Stimulated activated CD4-positive, alpha-beta T cell treated with anti-CD3 and anti-CD28 coated beads, Interleukin-4, amount 100 ng/mL, for 48 hours (primary cell): Measurements from ENCODE around the gene TMED8.
"Not testable (repeated sequence)": the region's sequence is repeated elsewhere in the genome, so short reads cannot be mapped to it uniquely, and the experiment has no call there.

Experiments
- DNase-seq, 2 donors: peaks; one replicate each; pipeline ENCODE4 v3.0.0-alpha.2; 2020; ENCODE audit warnings: low read depth in 2 of 2

TMED8 gene, protein sequence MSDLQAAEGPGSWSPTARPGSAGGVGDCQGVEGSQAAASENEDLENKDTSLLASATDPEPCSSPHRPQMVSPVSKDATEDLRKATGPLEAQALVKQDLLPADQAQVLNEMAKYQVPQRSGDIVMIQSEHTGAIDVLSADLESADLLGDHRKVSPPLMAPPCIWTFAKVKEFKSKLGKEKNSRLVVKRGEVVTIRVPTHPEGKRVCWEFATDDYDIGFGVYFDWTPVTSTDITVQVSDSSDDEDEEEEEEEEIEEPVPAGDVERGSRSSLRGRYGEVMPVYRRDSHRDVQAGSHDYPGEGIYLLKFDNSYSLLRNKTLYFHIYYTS

DNA sequence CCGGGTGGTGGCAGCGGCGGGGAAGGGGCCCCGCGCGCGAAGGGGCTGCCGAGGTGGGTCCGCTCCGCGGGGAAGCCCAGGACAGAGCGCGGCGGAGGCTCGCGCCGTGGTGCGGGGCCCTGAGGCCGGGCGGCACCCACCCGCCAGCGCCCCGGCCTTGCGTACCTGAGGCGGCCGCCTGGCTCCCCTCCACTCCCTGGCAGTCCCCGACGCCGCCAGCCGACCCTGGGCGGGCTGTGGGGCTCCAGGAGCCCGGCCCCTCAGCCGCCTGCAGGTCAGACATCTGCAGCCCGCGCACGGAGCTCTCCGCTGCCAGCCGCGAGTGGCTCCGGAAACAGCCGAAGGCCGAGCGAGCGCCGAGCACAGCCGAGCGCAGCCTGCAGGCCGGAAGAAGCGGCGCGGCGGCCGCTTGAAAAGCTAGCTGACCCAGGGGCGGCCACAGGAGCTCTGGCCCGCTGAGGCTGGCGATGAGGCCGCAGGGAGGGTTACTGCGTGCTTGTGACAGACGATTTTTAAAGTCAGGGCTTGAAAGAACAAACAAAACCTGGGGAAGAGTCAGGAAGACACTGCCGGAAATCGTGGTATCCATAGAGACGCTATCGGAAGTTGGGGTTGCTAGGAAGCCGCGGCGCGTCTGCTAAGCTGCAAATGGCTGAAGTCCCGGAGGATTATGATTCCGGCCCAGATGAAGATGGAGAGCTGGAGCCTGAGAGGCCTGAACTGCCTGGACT is at the start of gene TMED8, which contains the start of gene SAMD15:
TSS of gene TMED8 (minus strand) at position 324 of the 731 bp plus-strand sequence. CDS start at position 283, 41 bp downstream.
TSS of gene SAMD15 (plus strand) at position 609 of the 731 bp plus-strand sequence. CDS start at position 649, 40 bp downstream.
- DNase-seq: peak; percentile 74 to 80

- no peak for DNase-seq
These were observed 49.5 kb upstream of the TMED8 start for GRCh38 chr14:77426396-77426795.

DNA sequence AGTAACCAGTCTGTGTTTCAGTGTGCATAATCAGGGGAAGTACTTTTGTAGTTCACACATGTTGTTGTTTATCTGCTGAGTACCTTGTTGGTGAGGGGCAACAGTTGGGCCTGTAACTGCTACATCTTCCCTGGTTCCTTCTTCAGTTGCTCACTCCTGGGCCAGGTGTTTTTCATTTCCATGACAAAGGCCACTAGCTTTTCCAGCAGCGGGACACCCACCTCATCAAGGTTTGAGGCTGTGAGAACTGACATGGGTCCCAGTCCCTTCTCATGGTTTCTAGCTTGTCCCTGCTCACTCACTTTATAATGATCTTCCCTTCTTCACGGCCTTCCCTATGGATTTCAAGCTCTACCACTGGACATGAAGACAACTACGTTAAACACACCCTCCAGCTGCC is 48.0 kb upstream of the TMED8 start:
- no peak for DNase-seq

DNA sequence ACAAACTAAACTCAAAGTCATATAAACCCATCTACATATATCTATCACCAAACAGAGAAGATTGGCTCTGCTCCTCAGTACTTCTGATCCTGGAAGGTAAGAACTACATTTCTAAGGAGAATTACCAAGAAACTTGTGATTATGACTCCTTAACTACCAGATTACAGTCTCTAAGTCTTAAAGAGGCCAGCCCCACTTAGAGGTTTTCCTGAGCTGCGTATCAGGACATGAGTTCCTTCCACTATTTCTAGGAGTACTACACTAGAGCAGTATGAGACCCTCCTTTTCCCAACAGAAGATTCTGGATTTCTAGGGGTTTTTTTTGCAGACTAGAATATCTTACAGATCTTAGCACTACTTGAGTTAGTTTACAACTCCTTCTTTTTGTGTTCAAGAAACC is 46.5 kb upstream of the TMED8 start, which contains the start of gene NOXRED1:
TSS of gene NOXRED1 (minus strand) at position 101 of the 400 bp plus-strand sequence. CDS start 634 bp downstream, outside the sequence.
- no peak for DNase-seq

- DNase-seq: no peak
These were observed 44.3 kb upstream of the TMED8 start for GRCh38 chr14:77421201-77421600.

GRCh38 chr14:77416836-77417235 is 39.9 kb upstream of the TMED8 start:
- DNase-seq: no peak

- DNase-seq: not testable (repeated sequence)
These were observed 39.2 kb upstream of the TMED8 start for GRCh38 chr14:77416098-77416497.

- DNase-seq: not testable (repeated sequence)
These were observed 38.6 kb upstream of the TMED8 start for GRCh38 chr14:77415403-77416030.

DNA sequence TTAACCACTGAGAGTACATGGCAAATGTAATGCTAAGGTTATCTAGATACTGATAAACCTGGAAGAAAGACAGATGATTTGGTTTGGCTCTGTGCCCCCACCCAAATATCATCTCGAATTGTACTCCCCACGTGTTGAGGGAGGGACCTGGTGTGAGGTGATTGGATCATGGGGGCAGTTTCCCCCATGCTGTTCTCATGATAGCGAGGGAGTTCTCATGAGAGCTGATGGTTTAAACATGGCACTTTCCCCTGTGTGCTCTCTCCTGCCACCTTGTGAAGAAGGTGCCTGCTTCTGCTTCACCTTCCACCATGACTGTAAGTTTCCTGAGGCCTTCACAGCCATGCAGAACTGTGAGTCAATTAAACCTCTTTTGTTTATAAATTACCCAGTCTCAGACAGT is 32.2 kb upstream of the TMED8 start:
- DNase-seq: no peak

DNA sequence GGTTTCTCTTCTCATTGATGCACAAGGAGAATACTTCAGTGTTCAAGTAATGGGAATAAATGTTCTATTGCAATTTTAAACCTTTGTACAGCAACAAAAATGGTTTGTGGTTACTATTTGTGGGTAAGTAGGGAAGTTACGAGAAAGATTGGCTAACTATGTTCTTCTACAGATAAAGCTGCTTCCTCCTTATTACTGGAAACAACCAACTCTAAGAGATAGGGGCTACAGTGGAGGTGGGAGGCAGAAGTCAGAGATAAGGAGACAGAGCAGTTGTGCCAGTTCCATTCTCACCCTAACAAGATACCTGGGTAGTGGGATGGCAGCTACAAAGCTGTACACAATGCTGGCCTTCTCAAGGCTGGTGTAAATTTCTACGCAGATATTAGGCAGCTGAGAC is 30.3 kb upstream of the TMED8 start:
- no peak for DNase-seq

- DNase-seq: no peak
These were observed 29.8 kb upstream of the TMED8 start for GRCh38 chr14:77406718-77407117.

DNA sequence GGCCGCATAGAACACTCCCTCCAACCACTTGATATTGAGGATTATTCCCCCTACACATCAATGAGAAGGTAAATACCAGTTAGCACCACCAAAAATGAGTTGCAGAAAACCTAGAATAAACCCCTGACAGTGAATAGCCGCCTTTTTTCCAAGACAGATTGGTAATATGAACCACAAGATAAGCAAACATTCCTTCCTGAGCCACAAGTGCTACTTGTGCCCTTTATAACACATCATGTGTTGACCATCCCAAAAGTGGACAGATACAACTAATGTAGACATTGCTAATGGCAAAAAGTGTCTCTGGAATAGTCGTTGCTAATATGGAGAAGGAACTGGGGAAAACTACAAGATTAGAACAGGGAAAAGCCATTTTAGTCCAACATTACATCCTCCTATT is 29.2 kb upstream of the TMED8 start:
- DNase-seq: no peak

- DNase-seq: no peak
These were observed 26.9 kb upstream of the TMED8 start for GRCh38 chr14:77403768-77404167.

GRCh38 chr14:77400216-77400615 is 23.3 kb upstream of the TMED8 start:
- DNase-seq: no peak

- DNase-seq: no peak
These were observed 13.3 kb upstream of the TMED8 start for GRCh38 chr14:77390188-77390587.

DNA sequence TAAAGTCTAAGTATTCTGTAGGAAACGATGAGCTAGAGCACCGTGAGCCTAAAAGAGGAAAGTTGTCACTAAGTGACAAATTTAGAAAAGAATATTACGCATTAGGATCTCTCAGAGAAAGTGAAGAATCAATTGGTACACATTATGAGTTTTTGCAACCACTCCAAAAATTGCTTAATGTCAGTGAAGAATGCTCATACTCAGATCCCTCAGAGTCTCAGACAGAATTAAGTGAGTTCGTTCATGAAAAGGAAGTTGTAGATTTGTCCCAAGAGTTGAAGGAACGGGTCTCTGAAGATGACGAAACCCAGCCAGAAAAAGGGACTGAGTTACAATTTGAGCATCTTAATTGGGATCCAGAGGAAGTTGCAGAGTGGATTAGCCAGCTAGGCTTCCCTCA is 1.8 kb upstream of the TMED8 start:
- DNase-seq: no peak

- no peak for DNase-seq
These were observed 579 bp upstream of the TMED8 start for GRCh38 chr14:77377502-77377844.

DNA sequence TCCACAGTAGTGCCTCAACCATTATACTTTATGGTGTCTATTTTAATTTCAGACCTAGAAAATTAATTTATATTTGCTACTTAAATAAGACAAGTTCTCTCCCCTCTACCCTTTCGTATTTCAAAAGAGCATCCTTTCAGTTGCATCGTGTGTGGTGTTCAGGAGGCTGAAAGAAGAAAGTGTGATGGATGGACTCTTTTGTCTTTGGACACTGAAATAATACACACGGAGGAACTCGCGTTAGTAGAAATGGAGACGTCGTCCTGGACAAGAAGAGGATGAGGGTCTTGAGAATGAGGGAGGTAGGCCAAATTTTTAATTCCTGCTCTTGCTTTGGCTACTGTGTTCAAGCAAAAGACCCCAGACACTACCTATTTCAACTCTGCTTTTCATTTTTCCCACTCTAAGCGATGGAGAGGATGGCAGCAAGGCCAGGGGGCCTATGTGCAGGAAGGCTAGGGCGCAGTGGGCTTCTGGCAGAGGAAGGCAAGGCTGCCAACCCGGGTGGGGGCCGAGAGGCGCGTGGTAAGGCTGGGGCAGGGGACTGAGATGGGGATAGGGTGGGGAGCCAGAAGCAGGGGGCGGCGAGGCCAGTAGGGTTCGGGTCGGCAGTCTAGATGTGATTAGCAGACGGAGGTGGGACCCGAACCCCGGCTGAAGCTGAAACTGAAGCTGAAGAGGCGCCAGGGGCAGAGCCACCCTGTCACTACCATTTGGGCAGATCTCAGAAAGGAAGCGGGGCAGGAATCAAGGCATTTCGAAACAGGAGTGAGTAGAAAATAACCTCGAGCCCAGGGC is 722 bp downstream of the TMED8 start:
- DNase-seq: peak; percentile 16 to 17

GRCh38 chr14:77375164-77375950 is 1.5 kb downstream of the TMED8 start:
- DNase-seq: no peak

DNA sequence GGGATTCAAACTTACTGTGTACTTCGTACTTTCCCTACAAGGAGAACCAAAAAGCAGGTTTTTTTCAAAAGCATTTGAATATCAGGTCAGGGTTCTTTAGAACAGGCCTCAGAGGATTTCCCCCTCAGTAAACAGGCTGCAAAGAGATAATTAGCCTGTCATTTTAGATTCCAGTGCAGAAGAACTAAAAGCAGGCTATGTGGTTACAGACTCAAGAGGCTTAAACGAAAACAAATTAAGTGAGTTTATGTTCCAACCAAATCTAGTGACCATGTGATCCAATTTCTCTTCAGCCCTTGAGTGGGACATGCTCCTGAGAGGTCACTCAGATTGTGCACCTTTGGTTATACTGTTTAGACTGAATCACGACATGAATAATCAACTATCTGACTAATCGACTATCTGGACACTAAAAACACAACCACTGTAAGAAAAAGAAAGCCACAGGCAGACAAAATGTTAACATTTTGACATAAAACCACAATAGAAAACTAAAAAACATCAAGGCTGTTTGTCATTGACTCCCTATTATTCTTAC is 4.5 kb downstream of the TMED8 start:
- no peak for DNase-seq

DNA sequence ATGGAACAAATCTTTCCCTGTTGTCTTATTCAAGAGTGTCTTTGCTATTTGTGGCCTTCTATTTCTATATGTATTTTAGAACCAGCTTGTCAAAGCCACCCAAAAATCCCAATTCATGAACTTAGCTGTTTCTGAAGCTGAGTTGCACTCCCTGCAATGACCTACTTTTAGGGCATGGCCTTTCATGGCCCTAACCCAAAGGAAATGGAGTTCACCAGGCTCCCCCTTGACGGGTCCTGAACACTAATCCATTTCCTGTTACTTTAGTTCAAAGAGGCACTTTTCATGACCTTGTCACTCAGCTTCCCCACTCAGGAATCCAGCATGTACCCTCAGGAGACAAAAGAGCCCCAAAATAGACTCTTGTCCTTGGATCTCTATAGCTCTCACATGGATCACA is 7.6 kb downstream of the TMED8 start:
- no peak for DNase-seq
